Measurements from ENCODE around the gene ANKRD29. TPM values are rescaled to one million over a fixed set of nuclear protein-coding genes. Genes with fewer than 3 reads are reported as not detected.

Gene ANKRD29
- total RNA-seq, result 72.0 TPM
- long read RNA-seq, transcript ANKRD29-201 (9 exons, 1,658 nt), result minor isoform, 11 of 103 reads
- long read RNA-seq, transcript ANKRD29-208 (10 exons, 3,361 nt), result major isoform, 47 of 103 reads
- long read RNA-seq, partial matches to known transcripts, result 12 of 103 reads
- long read RNA-seq, other reads (novel, unspliced or antisense), result 29 of 103 reads

DNA sequence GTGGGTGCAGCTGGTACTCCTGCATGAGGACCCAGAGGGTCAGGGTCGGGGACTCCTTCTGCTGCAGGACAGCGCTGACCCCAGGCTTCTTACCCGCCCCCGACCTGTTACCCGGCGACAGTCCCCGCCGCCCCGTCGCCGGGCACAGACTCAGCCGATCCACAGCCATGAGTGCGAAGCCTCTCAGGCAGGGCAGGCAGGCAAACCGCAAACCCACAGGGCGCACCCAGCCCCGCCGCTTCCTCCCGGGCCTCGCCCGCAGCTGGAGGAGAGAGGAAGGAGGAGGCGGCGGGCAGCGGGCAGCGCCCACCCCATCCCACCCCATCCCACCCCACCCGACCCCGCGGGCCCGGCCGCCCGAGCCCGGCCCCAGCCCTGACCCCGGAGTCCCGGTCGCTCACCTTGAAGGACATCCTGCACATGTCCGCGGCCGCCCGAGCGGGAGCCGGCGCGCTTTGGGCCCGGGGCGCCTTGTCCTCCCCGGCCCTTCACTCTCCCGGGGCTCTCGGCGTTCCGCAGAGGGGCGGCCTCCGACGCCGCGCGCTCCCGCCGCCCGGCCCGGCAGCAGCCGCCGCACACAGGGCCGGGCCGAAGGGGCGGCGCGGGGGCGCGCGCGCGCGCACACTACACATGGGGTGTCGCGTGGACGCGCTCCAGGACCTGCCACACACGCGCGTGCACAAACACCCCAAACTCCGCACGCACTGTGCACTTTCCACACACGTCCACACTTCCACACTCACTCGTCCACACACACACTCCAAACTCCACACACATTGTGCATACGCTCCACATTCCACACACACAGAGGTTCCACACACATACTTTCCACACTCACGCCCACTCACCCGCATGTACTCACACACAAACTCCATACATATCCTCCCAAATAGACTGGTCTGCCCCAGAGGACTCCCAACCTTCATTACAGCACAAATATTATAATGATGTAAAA lies at the start of gene ANKRD29:
TSS of gene ANKRD29 (minus strand) at position 603 of the 955 bp plus-strand sequence. CDS start at position 422, 181 bp downstream.
- DNase-seq, result peak; percentile 84
- Histone ChIP-seq H3K36me3 (no peaks in the 10 kb centered on the region), H3K9me3 (no peaks in the 10 kb centered on the region), H3K4me1 (no peaks in the 10 kb centered on the region), H3K4me3 (peak within 1 kb of the TSS; percentile 59), H3K27ac (peak within 1 kb of the TSS; percentile 55), H3K27me3 (peaks cover 23% of the 10 kb centered on the region)
- intact Hi-C loops (cut with DNase I), result no loop called here
- TF ChIP-seq, protein P1, sequence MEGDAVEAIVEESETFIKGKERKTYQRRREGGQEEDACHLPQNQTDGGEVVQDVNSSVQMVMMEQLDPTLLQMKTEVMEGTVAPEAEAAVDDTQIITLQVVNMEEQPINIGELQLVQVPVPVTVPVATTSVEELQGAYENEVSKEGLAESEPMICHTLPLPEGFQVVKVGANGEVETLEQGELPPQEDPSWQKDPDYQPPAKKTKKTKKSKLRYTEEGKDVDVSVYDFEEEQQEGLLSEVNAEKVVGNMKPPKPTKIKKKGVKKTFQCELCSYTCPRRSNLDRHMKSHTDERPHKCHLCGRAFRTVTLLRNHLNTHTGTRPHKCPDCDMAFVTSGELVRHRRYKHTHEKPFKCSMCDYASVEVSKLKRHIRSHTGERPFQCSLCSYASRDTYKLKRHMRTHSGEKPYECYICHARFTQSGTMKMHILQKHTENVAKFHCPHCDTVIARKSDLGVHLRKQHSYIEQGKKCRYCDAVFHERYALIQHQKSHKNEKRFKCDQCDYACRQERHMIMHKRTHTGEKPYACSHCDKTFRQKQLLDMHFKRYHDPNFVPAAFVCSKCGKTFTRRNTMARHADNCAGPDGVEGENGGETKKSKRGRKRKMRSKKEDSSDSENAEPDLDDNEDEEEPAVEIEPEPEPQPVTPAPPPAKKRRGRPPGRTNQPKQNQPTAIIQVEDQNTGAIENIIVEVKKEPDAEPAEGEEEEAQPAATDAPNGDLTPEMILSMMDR (IDR thresholded peaks at IDR 0.05), result no peak
- ATAC-seq, result peak; percentile 92

GRCh38 chr18:23712445-23712844 lies 49.7 kb upstream of the ANKRD29 start:
- Histone ChIP-seq H3K4me1 (no peaks in the 10 kb centered on the region), H3K4me3 (no peak overlapping the region), H3K27ac (no peak overlapping the region), H3K9me3 (no peaks in the 10 kb centered on the region), H3K27me3 (no peaks in the 10 kb centered on the region), H3K36me3 (no peaks in the 10 kb centered on the region)
- intact Hi-C loops (cut with DNase I), result no loop called here
- TF ChIP-seq, protein P1 (IDR thresholded peaks at IDR 0.05), result no peak
- no peak for DNase-seq
- ATAC-seq, result peak; percentile 25

DNA sequence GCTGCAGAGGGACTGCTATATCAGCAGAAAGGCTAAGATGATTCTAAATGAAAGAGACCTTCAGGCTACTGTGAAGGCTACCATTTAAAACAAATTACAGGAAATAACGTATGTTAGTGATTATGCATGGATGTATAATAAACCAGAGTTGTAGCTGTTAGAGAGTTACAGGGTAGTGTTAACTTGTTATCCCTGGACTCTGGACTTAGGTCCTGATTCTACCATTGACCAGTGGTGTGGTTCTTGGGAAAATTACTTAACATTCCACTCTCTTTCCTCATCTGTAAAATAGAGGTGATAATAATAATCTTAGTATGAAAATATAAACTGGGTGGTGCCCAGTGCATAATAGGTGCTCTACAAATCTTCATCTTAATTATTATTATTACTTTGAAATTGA lies 48.7 kb upstream of the ANKRD29 start:
- no peaks in the 10 kb centered on the region for H3K36me3 ChIP-seq
- intact Hi-C loops (cut with DNase I), result no loop called here
- TF ChIP-seq, protein P1 (IDR thresholded peaks at IDR 0.05), result no peak
- H3K27me3 ChIP-seq, result no peaks in the 10 kb centered on the region
- H3K4me3 ChIP-seq, result no peak overlapping the region
- no peak overlapping the region for H3K27ac ChIP-seq
- H3K9me3 ChIP-seq, result peaks cover 4% of the 10 kb centered on the region
- ATAC-seq (no peak), DNase-seq (no peak)
- H3K4me1 ChIP-seq, result no peaks in the 10 kb centered on the region

- ATAC-seq, result no peak
- H3K36me3 ChIP-seq, result no peaks in the 10 kb centered on the region
- TF ChIP-seq, protein P1 (IDR thresholded peaks at IDR 0.05), result no peak
- no peak for DNase-seq
- no peak overlapping the region for H3K27ac ChIP-seq
- H3K4me3 ChIP-seq, result no peak overlapping the region
- peaks cover 4% of the 10 kb centered on the region for H3K9me3 ChIP-seq
- no peaks in the 10 kb centered on the region for H3K27me3 ChIP-seq
- no peaks in the 10 kb centered on the region for H3K4me1 ChIP-seq
- intact Hi-C loops (cut with DNase I), result no loop called here
Observed at GRCh38 chr18:23710946-23711345, 48.2 kb upstream of the ANKRD29 start.

GRCh38 chr18:23710068-23710527 lies 47.4 kb upstream of the ANKRD29 start:
- DNase-seq (no peak), ATAC-seq (peak; percentile 68)

More at GRCh38 chr18:23710068-23710527, 47.4 kb upstream of the ANKRD29 start:
- Histone ChIP-seq H3K4me3 (no peak overlapping the region), H3K9me3 (peaks cover 4% of the 10 kb centered on the region), H3K27ac (no peak overlapping the region), H3K36me3 (no peaks in the 10 kb centered on the region), H3K27me3 (no peaks in the 10 kb centered on the region), H3K4me1 (no peaks in the 10 kb centered on the region)
- intact Hi-C loops (cut with DNase I), result no loop called here
- TF ChIP-seq, protein P1 (IDR thresholded peaks at IDR 0.05), result no peak

All from upper lobe of right lung (tissue), 1 donor.